Uterus (tissue), 4 donors: ENCODE data around the gene KYAT1. TPM values are rescaled to one million over a fixed set of nuclear protein-coding genes. Genes with fewer than 3 reads are reported as not detected.

Experiments
- DNase-seq, 2 donors: peaks; one replicate each; pipeline ENCODE4 v3.0.0-alpha.2; 2019 to 2020
- H3K27ac ChIP-seq, 2 donors: fragments of 200-600 bp; sonication (generic); 1 replicate in 1 of 2; 2 replicates in 1 of 2; pipeline ENCODE4 v1.5.1; 2016 to 2018
- H3K27me3 ChIP-seq, 2 donors: fragments of 200-600 bp; sonication (generic); one replicate each; pipeline ENCODE4 v1.5.1; 2018 to 2019; ENCODE audit warnings: control low read depth in 1 of 2
- H3K36me3 ChIP-seq, 2 donors: fragments of 200-600 bp; sonication (generic); one replicate each; pipeline ENCODE4 v1.5.1; 2019; ENCODE audit warnings: control low read depth in 1 of 2
- H3K4me1 ChIP-seq, 2 donors: fragments of 200-600 bp; sonication (generic); one replicate each; pipeline ENCODE4 v1.5.1; 2018 to 2019; ENCODE audit warnings: control low read depth in 1 of 2
- H3K4me3 ChIP-seq, 2 donors: fragments of 200-600 bp; sonication (generic); 1 replicate in 1 of 2; 2 replicates in 1 of 2; pipeline ENCODE4 v1.5.1; 2018 to 2019; ENCODE audit warnings: mild to moderate bottlenecking in 1 of 2
- H3K9me3 ChIP-seq, 2 donors: fragments of 200-600 bp; sonication (generic); one replicate each; pipeline ENCODE4 v1.5.1; 2019; ENCODE audit warnings: control low read depth in 1 of 2
- CTCF ChIP-seq, 4 experiments: fragments of 200-600 bp in 2 of 4; fragments of 450-650 bp in 2 of 4; sonication (generic) in 2 of 4; IDR thresholded peaks; one replicate each; pipeline ENCODE4 v1.5.1; 2016 to 2019; ENCODE audit warnings: antibody characterized with exemption in 4 of 4, mild to moderate bottlenecking in 2 of 4, moderate library complexity in 1 of 4
- POLR2A ChIP-seq, 2 donors: fragments of 450-650 bp; IDR thresholded peaks; one replicate each; pipeline ENCODE4 v1.6.1; 2016; ENCODE audit warnings: antibody characterized with exemption in 2 of 2, mild to moderate bottlenecking in 1 of 2, moderate library complexity in 1 of 2
- intact Hi-C: fragments of 100-400 bp; cut with DNase I; formaldehyde crosslinking; loops from one replicate; pipeline ENCODE4 v1.15.1; 2023; ENCODE audit warnings: low total_unique reads
- total RNA-seq, 4 donors: library from RNA; depleted of rRNA in 3 of 4; stranded (reverse); fragments of >200 nt in 3 of 4; gene quantifications; one replicate each; pipeline versions ENCODE4 v1.1.0 to v1.2.4, GENCODE V29; 2014 to 2023
- donor health status: DM: yes; HTN: yes; CAD: no.

KYAT1 gene
- total RNA-seq, result 10 to 100 TPM in 1 of 4 donors, 1 to 10 TPM in 3; 1.5 to 11.0 (median 3.4) TPM

GRCh38 chr9:128881884-128882676 is at the start of gene KYAT1, which contains the start of gene LRRC8A:
KYAT1 (minus strand) TSS chr9:128881950; CDS start chr9:128845405, 36,545 bp downstream.
LRRC8A (plus strand) TSS chr9:128882133; CDS start chr9:128907165, 25,032 bp downstream.
- Histone ChIP-seq H3K9me3 (no peaks in the 10 kb centered on the region), H3K36me3 (no peaks in the 10 kb centered on the region), H3K4me1 (peaks cover 4 to 27% of the 10 kb centered on the region in 2 donors), H3K4me3 (peak within 1 kb of the TSS; percentile 73 to 83), H3K27me3 (no peaks in the 10 kb centered on the region), H3K27ac (peak within 1 kb of the TSS; percentile 96 to 98)
- peak; percentile 78 to 87 for TF ChIP-seq POLR2A (IDR thresholded peaks at IDR 0.05)
- peak in 3 of 4 experiments; percentile 14 to 40 (median 33) for TF ChIP-seq CTCF (IDR thresholded peaks at IDR 0.05)
- intact Hi-C loops, result loop anchor here (5.0 kb wide), 1 partner anchor 40 kb away; the partner anchor contains the start of gene PHYHD1
- peak; percentile 96 to 98 for DNase-seq

- Histone ChIP-seq H3K27ac (no peak overlapping the region), H3K4me1 (peaks cover 0 to 9% of the 10 kb centered on the region in 2 donors), H3K36me3 (no peaks in the 10 kb centered on the region), H3K9me3 (no peaks in the 10 kb centered on the region), H3K4me3 (no peak overlapping the region), H3K27me3 (no peaks in the 10 kb centered on the region)
- DNase-seq, result no peak
- no peak for TF ChIP-seq POLR2A (IDR thresholded peaks at IDR 0.05)
- TF ChIP-seq CTCF (IDR thresholded peaks at IDR 0.05), result no peak
- intact Hi-C loops, result no loop called here
Observed at GRCh38 chr9:128929560-128929959, 47.8 kb upstream of the KYAT1 start.

GRCh38 chr9:128928624-128929023 is 46.9 kb upstream of the KYAT1 start:
- peak overlapping the region in 1 of 2 donors; percentile 34 for H3K27ac ChIP-seq
- peaks cover 0 to 9% of the 10 kb centered on the region in 2 donors for H3K4me1 ChIP-seq
- no peak for DNase-seq
- H3K9me3 ChIP-seq, result no peaks in the 10 kb centered on the region
- no peak overlapping the region for H3K4me3 ChIP-seq
- intact Hi-C loops, result no loop called here
- H3K36me3 ChIP-seq, result no peaks in the 10 kb centered on the region
- TF ChIP-seq POLR2A (IDR thresholded peaks at IDR 0.05) (no peak), CTCF (IDR thresholded peaks at IDR 0.05) (no peak)
- no peaks in the 10 kb centered on the region for H3K27me3 ChIP-seq

GRCh38 chr9:128927731-128928411 is 46.1 kb upstream of the KYAT1 start:
- H3K36me3 ChIP-seq, result no peaks in the 10 kb centered on the region
- intact Hi-C loops, result loop anchor here (2.0 kb wide), 1 partner anchor 65 kb away; no protein-coding TSS in a partner anchor
- H3K9me3 ChIP-seq, result no peaks in the 10 kb centered on the region
- peak; percentile 53 to 60 for DNase-seq
- peaks cover 0 to 9% of the 10 kb centered on the region in 2 donors for H3K4me1 ChIP-seq
- H3K27me3 ChIP-seq, result no peaks in the 10 kb centered on the region
- peak overlapping the region in 1 of 2 donors; percentile 34 for H3K27ac ChIP-seq
- H3K4me3 ChIP-seq, result no peak overlapping the region
- TF ChIP-seq CTCF (IDR thresholded peaks at IDR 0.05), result peak; percentile 89 to 96 (median 95)
- TF ChIP-seq POLR2A (IDR thresholded peaks at IDR 0.05), result no peak
